ENCODE results near the gene EIF1AD.

DNA sequence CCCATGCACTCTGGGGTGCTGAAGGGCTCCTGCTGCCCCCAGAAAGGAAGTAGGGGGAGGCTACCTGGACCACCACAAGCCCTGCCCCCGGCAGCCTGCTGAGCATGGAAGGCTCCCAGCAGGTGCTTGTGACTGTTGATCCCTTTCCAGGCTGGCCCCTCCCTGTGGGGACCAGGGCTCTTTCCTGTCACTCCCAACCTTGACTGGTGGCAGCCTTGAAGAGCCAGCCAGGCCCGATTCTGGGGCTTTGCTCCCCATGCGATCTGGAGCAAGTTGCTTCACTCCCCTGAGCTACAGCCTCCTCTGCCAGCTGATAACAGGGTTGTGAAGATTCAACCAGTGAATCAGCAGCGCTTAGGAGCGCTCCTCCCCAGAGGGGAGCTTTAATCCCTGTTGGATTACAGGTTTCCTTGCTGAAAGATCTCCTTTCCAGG, 5.3 kb upstream of the EIF1AD start:
- TF ChIP-seq, protein P1, sequence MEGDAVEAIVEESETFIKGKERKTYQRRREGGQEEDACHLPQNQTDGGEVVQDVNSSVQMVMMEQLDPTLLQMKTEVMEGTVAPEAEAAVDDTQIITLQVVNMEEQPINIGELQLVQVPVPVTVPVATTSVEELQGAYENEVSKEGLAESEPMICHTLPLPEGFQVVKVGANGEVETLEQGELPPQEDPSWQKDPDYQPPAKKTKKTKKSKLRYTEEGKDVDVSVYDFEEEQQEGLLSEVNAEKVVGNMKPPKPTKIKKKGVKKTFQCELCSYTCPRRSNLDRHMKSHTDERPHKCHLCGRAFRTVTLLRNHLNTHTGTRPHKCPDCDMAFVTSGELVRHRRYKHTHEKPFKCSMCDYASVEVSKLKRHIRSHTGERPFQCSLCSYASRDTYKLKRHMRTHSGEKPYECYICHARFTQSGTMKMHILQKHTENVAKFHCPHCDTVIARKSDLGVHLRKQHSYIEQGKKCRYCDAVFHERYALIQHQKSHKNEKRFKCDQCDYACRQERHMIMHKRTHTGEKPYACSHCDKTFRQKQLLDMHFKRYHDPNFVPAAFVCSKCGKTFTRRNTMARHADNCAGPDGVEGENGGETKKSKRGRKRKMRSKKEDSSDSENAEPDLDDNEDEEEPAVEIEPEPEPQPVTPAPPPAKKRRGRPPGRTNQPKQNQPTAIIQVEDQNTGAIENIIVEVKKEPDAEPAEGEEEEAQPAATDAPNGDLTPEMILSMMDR (IDR thresholded peaks at IDR 0.05) = no peak
- TF ChIP-seq ZFX (IDR thresholded peaks at IDR 0.05; ENCODE audit: borderline replicate concordance) = no peak

Measured in 22Rv1 (cell line).